Endometrial microvascular endothelial cells (primary cell): Measurements from ENCODE around the gene LIMS1. TPM values are rescaled to one million over a fixed set of nuclear protein-coding genes. Genes with fewer than 3 reads are reported as not detected.
"Not testable (repeated sequence)": the region's sequence is repeated elsewhere in the genome, so short reads cannot be mapped to it uniquely, and the experiment has no call there.

Source experiments
- in situ Hi-C: cut with HindIII; loops from 2 replicates; pipeline ENCODE4 v1.10.0; 2017; ENCODE audit warnings: low sequenced_read_pairs, low pct_unique_long_range_greater_than_20kb; ENCODE audit errors: inconsistent ontology term
- total RNA-seq: library from RNA; depleted of rRNA; stranded (reverse); fragments of >200 nt; gene quantifications from one replicate; pipeline ENCODE4 v1.2.3, GENCODE V29; 2015; ENCODE audit errors: inconsistent ontology term

LIMS1 gene
- total RNA-seq, 1 donor from 2014 or later: 159 TPM

DNA sequence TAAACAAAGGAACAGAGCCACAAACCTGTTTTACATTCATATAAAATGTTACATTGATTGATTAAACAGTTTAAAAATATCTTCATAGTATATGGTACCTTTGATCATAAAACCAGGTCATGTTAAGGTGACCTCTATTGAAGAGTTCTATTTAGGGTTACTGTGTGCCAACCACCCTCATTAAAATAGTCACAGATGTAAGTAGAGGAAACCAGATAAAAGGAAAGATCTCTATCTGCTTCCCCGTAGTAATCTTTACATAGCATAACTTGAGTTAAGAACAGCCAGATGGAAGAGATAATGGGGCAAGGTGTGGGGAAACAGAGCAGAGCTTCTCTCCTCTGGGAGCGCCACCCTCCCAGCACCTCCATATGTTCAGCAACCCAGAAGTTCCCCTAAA is 117.2 kb downstream of the LIMS1 start:
- in situ Hi-C loops: not testable (repeated sequence)

DNA sequence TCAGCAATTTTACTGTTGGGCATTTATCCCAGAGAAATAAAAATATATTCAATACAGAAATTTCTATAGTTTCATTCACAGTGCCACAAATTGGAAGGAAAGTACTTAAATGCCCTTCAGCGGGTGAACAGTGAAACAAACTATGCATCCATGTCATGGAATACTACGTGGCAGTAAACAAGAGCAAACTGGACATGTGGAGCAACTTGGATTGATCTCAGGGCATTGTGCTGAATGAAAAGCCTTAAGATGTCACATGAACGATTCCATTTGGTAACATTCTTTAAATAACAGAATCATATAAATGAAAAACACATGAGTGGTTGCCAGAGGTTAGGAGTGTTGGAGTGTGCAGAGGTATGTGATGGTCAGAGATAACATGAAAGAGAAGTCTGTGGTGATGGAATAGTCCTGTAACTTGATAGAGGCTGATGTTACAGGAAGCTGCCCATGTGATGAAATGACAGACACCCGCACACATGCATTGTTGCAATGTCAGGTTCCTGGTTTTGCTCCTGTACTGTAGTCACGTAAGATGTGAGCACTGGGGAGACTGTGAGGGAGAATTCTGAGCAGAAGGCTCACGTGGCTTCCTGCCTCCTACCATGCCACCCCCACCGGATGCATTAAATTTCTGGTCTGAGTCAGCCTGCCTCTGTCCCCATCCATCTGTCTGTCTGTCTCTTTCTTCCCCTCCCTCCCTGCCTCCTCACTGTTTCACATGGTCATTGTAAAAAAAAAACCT is 118.1 kb downstream of the LIMS1 start:
- in situ Hi-C loops: not testable (repeated sequence)

- in situ Hi-C loops: not testable (repeated sequence)
Measured at GRCh38 chr2:108653425-108653824, 119.2 kb downstream of the LIMS1 start.

DNA sequence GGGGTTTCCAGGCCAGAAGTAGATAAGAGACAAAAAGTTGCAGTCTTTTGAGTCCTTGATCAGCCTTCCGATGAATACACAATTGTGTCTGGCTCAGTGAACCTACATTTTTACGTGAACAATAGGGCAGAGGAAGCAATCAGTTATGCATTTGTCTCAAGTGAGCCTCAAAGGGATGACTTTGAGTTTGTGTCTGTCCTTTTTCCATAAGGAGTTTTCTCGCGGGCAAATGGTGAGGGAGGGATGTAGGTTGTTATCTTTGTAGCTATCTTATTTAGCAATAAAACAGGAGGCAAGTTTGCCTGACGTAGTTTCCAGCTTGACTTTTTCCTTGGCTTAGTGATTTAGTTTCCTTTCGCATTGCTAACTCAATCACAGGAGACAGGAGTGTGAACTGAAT is 119.6 kb downstream of the LIMS1 start:
- in situ Hi-C loops: not testable (repeated sequence)

- in situ Hi-C loops: not testable (repeated sequence)
Measured at GRCh38 chr2:108654521-108655125, 120.4 kb downstream of the LIMS1 start.

- in situ Hi-C loops: not testable (repeated sequence)
Measured at GRCh38 chr2:108655270-108655669, 121.0 kb downstream of the LIMS1 start.

DNA sequence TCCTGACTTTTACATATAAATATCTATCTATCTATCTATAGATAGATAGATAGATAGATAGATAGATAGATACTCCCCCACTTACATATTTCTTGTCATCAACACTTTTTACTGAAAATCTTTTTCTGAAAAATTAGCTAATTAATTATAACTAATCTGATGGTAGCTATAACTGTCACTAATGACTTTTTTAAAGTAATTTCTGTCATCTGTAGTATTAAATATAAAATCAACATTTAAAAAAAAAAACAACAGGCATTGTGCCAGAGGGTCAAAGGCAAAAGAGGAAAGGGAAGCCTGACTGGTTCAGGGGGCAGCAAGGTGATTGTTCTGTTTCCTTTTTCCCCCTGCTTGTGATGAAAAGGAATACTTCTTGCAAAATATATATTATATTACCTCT is 122.0 kb downstream of the LIMS1 start:
- in situ Hi-C loops: not testable (repeated sequence)

DNA sequence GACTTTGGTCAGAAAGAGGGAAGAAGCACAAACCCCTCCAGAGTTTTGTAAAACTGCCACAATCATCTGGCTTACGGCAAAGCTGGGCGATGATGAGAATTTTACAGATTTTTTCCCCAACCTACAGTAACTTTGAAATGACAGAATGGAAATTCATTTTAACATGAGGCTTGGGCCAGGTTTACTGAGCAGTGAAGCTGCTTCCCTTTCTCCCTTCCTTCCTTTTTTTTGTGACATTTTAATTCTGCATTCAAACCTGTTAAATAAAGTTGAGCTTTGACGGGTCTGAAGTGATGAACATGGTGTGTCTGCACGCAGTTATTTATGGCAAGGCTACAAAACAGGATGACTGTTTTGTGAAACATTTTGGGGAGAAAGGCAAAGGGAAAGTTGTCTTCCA is 123.2 kb downstream of the LIMS1 start:
- in situ Hi-C loops: not testable (repeated sequence)

DNA sequence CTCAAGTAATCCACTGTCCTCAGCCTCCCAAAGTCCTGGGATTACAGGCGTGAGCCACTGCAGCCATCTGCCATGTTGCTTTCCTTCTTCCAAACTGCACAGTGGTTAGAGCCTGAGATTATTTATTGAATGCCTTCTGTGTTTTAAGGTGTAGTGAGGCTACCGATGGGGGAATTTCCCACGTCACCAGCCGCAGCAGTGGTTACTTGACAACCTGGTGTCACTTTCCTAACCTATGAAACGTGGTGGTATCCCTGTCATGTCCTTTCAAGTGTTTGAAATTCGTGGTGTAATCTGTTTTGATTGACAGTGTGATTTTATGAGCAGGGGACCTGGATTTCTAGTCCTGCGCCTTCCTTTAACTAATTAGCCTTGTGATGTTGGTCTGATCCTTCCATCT is 124.3 kb downstream of the LIMS1 start:
- in situ Hi-C loops: not testable (repeated sequence)

DNA sequence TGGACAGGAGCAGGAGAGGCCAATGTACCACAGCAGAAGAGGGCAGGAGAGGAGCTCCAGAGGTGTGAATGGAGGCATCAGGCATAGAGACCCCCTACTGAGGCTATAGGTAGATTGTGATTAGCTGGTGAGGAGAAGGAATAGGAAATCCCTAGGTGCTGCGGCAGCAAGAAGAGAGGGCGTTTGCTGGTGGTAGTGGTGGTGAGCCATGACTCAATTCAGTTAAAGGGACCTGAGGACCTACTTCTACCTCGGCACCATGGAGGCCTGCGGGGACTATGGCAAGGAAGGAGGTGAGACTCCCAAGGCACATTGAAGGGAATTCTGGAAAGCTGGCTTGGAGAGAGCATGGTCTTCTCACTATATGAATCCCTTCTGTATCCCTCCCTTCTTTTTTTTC is 127.2 kb downstream of the LIMS1 start:
- in situ Hi-C loops: not testable (repeated sequence)

- in situ Hi-C loops: not testable (repeated sequence)
Measured at GRCh38 chr2:108662207-108662612, 127.9 kb downstream of the LIMS1 start.

DNA sequence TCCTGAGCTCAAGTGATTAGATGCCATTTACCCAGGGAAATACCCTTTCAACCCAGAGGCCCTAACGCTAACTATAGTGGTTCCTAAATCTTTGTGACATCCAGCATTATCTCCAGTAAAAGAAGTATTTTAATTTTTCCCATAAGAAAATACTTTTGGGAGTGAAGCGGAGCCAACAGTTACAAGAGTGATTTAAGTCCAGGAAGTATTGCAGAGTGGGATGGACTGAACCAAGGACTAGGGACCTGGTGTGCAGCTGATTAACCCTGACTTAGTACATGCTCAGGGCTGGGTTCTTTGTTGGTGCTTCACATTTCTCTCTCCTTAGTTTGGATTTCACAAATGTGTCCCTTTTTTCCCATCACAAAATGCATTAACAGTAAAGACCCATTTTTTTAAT is 129.1 kb downstream of the LIMS1 start:
- in situ Hi-C loops: not testable (repeated sequence)

- in situ Hi-C loops: not testable (repeated sequence)
Measured at GRCh38 chr2:108664089-108664488, 129.8 kb downstream of the LIMS1 start.

GRCh38 chr2:108664979-108665378 is 130.7 kb downstream of the LIMS1 start:
- in situ Hi-C loops: not testable (repeated sequence)

DNA sequence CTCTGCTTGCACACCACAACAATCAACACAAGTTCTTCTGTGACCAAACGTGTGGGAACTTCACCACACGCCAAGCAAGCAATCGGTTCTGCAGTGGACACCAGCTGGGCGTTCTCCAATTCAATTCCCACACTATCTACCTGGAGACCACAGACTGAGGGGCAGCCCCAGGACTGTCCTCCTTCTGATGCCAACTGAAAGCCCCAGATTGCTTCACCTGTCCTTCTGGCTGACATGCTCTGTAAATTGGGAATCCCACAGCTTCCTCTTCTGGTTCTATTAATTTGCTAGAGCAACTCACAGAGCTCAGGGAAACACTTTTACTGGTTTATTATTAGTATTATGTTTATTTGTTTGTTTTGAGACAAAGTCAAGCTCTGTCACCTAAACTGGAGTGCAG is 131.7 kb downstream of the LIMS1 start:
- in situ Hi-C loops: not testable (repeated sequence)

DNA sequence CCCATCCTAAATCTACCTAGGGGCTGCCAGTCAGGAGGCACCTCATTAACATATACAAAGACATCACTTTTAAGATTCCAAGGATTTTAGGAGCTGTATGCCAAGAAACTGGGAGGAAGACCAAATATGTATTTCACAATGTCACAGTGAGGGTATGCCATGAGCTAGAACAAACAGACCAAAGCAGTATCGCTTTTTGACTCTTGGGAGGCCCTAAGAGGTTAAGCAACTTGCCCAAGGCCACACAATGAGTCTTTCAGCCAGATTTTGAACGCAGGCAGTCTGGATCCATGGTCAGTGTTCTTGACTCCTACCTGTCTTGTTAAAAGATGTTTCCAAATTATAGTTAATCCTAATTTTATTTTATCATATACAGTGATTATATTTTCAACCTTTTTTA is 132.9 kb downstream of the LIMS1 start:
- in situ Hi-C loops: not testable (repeated sequence)

DNA sequence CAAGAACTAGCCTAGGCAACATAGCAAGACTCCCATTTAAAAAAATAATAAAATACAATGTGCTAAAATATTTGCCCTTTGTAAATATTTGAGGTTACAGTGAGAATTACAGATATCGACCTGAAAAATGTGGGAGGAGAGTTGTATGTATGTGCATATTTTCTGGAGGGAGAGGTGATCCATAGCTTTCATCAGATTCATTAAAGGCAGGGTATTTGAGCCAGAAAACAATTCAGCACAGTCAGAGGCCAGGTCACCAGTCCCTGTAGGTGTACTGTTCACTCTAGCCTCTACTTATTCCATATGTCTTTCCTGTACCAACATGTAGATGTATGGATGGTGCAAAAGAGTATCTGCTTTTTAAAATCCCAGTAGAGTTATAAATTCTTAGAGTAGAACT is 136.0 kb downstream of the LIMS1 start:
- in situ Hi-C loops: not testable (repeated sequence)

GRCh38 chr2:108672200-108672805 is 138.0 kb downstream of the LIMS1 start:
- in situ Hi-C loops: not testable (repeated sequence)

- in situ Hi-C loops: not testable (repeated sequence)
Measured at GRCh38 chr2:108676522-108676921, 142.3 kb downstream of the LIMS1 start.

DNA sequence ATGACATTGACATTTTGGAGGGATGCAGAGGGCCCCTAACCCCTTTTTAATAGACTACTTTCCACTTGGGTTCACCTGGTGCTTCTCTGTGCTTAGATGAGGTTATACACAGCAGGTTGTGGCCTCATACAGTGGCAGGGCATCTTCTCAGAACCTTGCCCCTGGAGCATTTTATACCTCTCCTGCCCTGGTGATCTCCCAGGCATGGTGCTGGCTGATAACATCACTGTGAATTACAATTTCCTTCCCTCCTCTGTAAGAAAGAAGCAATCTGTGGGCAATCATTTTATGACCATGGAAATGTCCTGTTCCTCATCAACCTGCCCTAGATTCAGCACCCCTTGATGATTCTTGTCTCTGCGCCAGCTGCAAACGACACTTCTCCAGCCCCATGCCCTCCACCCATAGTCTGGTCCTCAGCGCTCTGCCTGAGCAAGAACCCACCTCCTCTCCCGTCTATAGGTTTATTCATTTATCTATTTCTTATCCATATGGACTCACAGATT is 143.0 kb downstream of the LIMS1 start:
- in situ Hi-C loops: not testable (repeated sequence)
